ENCODE measurements around the gene FLNB.

DNA sequence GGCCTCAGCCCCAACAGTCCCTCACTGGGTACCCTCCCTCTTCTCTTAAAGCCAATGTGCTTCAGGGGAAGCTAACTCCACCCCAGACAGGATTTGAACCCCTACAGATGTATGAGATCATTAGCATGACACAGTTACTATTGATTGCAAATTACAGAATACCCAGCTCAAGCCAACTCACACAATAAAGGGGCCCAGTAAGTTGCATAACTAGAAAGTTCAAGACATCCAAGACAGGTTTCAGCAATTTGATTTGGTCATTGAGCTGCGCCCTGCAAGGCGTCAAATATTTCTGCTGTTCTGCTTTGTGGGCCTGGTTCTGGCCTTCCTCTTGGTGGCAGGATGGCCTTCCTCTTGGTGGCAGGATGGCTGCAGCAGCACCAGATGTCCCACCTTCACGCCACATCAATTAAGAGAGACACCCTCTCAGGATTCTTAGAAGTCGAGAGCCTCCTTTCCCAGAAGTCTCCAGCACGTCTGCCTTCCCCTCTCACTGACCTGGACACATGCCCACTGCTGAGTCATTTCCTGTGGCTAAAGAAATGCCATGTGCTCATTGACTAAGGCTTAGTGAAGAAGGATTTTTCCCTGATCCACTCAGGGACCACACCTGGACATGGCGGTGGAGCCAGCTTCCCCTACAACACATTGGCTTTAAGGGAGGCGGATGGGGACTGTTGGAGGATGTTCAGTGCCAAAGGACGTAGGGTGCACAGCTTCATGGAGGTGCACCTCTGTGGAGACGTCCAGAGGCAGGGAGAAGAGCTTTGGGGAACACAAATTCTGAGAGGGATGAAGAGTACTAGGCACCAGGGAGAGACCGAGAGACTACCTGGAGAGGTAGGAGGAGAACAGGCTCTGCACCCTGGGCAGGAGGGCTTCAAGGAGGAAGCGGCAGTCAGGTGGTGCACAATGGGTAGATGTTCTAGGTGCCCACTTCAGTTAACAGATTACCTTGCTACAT is 153.5 kb downstream of the FLNB start:
- TF ChIP-seq, protein P1, sequence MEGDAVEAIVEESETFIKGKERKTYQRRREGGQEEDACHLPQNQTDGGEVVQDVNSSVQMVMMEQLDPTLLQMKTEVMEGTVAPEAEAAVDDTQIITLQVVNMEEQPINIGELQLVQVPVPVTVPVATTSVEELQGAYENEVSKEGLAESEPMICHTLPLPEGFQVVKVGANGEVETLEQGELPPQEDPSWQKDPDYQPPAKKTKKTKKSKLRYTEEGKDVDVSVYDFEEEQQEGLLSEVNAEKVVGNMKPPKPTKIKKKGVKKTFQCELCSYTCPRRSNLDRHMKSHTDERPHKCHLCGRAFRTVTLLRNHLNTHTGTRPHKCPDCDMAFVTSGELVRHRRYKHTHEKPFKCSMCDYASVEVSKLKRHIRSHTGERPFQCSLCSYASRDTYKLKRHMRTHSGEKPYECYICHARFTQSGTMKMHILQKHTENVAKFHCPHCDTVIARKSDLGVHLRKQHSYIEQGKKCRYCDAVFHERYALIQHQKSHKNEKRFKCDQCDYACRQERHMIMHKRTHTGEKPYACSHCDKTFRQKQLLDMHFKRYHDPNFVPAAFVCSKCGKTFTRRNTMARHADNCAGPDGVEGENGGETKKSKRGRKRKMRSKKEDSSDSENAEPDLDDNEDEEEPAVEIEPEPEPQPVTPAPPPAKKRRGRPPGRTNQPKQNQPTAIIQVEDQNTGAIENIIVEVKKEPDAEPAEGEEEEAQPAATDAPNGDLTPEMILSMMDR (conservative IDR thresholded peaks at IDR 0.05 in 1 of 2, IDR thresholded peaks at IDR 0.05 in 1 of 2; ENCODE audit: extremely low read depth in 1 of 2, insufficient read depth in 1 of 2, low read depth in 1 of 2, low read length in 2 of 2) = no peak
- TF ChIP-seq EZH2 (IDR thresholded peaks at IDR 0.05; ENCODE audit: borderline replicate concordance, low read length) = no peak

All from mammary epithelial cell (primary cell).